ENCODE data around the gene DALRD3.

DNA sequence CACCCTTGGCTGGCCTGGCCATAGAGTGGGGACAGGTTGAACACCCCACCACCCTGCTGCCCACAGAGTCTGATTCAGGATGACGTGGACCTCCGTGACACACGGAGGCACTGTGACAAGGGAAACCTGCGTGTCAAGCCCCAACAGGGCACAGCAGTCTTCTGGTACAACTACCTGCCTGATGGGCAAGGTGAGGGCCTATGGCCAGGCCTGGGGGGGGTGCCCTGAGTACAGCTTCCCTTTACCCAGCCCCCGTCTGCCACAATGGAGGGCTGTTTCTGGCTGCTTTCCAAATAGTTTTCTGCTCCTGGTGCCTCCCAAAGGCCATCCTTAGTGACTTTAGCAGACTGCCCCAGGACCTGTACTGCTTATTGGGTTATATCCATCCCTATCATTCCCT lies 12.4 kb downstream of the DALRD3 start:
- TF ChIP-seq, protein P1, sequence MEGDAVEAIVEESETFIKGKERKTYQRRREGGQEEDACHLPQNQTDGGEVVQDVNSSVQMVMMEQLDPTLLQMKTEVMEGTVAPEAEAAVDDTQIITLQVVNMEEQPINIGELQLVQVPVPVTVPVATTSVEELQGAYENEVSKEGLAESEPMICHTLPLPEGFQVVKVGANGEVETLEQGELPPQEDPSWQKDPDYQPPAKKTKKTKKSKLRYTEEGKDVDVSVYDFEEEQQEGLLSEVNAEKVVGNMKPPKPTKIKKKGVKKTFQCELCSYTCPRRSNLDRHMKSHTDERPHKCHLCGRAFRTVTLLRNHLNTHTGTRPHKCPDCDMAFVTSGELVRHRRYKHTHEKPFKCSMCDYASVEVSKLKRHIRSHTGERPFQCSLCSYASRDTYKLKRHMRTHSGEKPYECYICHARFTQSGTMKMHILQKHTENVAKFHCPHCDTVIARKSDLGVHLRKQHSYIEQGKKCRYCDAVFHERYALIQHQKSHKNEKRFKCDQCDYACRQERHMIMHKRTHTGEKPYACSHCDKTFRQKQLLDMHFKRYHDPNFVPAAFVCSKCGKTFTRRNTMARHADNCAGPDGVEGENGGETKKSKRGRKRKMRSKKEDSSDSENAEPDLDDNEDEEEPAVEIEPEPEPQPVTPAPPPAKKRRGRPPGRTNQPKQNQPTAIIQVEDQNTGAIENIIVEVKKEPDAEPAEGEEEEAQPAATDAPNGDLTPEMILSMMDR (IDR thresholded peaks at IDR 0.05; ENCODE audit: low read depth, low read length, missing input control) = no peak
- no peak for TF ChIP-seq GABPA (IDR thresholded peaks at IDR 0.05 in 1 of 2, conservative IDR thresholded peaks at IDR 0.05 in 1 of 2)

All from liver (tissue), 3 donors.